HG03039 (cell line): ENCODE results near the gene TMEM130.
"Not testable (repeated sequence)": the region's sequence is repeated elsewhere in the genome, so short reads cannot be mapped to it uniquely, and the experiment has no call there.

Experiments
- ATAC-seq: cut with Tn5 transposase; IDR thresholded peaks from one replicate; pipeline ENCODE4 v1.9.1; 2021; ENCODE audit warnings: mild to moderate bottlenecking, moderate library complexity; ENCODE audit not compliant: unreplicated experiment

TMEM130 gene

GRCh38 chr7:98842552-98842951, 27.3 kb downstream of the TMEM130 start:
- ATAC-seq = not testable (repeated sequence)

GRCh38 chr7:98841179-98841997, 28.4 kb downstream of the TMEM130 start:
- ATAC-seq = no peak

GRCh38 chr7:98840722-98841121, 29.1 kb downstream of the TMEM130 start:
- ATAC-seq = no peak

GRCh38 chr7:98840096-98840495, 29.7 kb downstream of the TMEM130 start:
- no peak for ATAC-seq

GRCh38 chr7:98837630-98837972, 32.2 kb downstream of the TMEM130 start:
- ATAC-seq = no peak

- no peak for ATAC-seq
Measured at GRCh38 chr7:98836811-98837629, 32.8 kb downstream of the TMEM130 start.

GRCh38 chr7:98834949-98835348, 34.9 kb downstream of the TMEM130 start:
- no peak for ATAC-seq

GRCh38 chr7:98833022-98833421, 36.8 kb downstream of the TMEM130 start:
- ATAC-seq = no peak

GRCh38 chr7:98831641-98832221, 38.1 kb downstream of the TMEM130 start:
- no peak for ATAC-seq

- no peak for ATAC-seq
Measured at GRCh38 chr7:98830972-98831548, 38.8 kb downstream of the TMEM130 start.

GRCh38 chr7:98828368-98828767, 41.4 kb downstream of the TMEM130 start:
- ATAC-seq = no peak

- no peak for ATAC-seq
Measured at GRCh38 chr7:98827258-98827657, 42.6 kb downstream of the TMEM130 start.

GRCh38 chr7:98826811-98827231, 43.0 kb downstream of the TMEM130 start:
- no peak for ATAC-seq

GRCh38 chr7:98826387-98826786, 43.4 kb downstream of the TMEM130 start:
- no peak for ATAC-seq

- no peak for ATAC-seq
Measured at GRCh38 chr7:98823226-98823625, 46.6 kb downstream of the TMEM130 start.

- no peak for ATAC-seq
Measured at GRCh38 chr7:98821348-98821747, 48.5 kb downstream of the TMEM130 start.

GRCh38 chr7:98816967-98817710, 52.7 kb downstream of the TMEM130 start:
- ATAC-seq = no peak

- no peak for ATAC-seq
Measured at GRCh38 chr7:98816241-98816640, 53.6 kb downstream of the TMEM130 start.

- ATAC-seq = no peak
Measured at GRCh38 chr7:98815313-98815712, 54.5 kb downstream of the TMEM130 start.

GRCh38 chr7:98811299-98811698, 58.5 kb downstream of the TMEM130 start:
- no peak for ATAC-seq
